A549 (cell line): ENCODE data around the gene RABGAP1L.

Experiments
- CHD2 ChIP-seq: fragments of 150-350 bp; IDR thresholded peaks from 2 replicates; pipeline ENCODE4 v1.6.1; 2014; ENCODE audit warnings: low read length; ENCODE audit not compliant: partially characterized antibody
- TF ChIP-seq, protein P1 (sequence below): IDR thresholded peaks from 2 replicates; pipeline ENCODE4 v1.6.1; 2012
- TF ChIP-seq, protein P2 (sequence below): fragments of 250-450 bp; sonication (Bioruptor Pico); IDR thresholded peaks from 2 replicates; pipeline ENCODE4 v1.5.0; 2020; ENCODE audit warnings: low read depth, mild to moderate bottlenecking, moderate library complexity

DNA sequence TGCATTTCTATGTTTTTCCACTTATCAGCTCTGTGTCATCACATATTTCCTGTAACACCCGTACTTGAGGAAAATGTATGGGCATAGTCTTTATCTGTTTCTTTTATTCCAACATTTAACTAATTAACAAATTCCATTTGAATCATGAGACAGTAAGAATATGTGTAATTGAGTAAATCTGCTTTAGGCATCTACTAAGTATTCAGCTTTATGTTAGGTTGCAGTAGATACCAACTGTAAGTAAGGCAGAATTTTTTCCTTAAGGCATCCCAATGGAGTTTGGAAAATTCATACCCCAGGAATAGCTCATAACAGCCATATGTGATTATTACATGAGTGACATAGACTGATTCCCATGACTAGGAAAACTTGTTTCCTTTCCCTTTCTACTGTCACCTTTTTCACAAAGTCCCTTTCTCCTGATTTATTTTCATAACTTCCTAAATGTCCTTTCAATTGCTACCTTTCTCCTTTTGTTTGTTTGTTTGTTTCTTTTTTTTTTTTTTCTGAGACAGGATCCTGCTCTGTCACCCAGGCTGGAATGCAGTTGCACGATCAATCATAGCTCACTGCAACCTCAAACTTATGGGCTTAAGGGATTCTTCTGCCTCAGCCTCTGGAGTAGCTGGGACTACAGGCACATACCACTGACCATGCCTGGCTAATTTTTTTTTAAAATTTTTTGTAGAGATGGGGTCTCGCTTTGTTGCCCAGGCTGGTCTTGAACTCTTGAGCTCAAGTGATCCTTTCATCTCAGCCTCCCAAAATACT lies 780.6 kb downstream of the RABGAP1L start:
- no peak for TF ChIP-seq CHD2
- TF ChIP-seq, protein P1, sequence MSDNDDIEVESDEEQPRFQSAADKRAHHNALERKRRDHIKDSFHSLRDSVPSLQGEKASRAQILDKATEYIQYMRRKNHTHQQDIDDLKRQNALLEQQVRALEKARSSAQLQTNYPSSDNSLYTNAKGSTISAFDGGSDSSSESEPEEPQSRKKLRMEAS, result no peak
- TF ChIP-seq, protein P2, sequence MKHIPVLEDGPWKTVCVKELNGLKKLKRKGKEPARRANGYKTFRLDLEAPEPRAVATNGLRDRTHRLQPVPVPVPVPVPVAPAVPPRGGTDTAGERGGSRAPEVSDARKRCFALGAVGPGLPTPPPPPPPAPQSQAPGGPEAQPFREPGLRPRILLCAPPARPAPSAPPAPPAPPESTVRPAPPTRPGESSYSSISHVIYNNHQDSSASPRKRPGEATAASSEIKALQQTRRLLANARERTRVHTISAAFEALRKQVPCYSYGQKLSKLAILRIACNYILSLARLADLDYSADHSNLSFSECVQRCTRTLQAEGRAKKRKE (CRISPR knock-in tag), result no peak
